HCT116 (cell line): ENCODE results near the gene FGB. TPM values are rescaled to one million over a fixed set of nuclear protein-coding genes. Genes with fewer than 3 reads are reported as not detected.
"Not testable (repeated sequence)": the region's sequence is repeated elsewhere in the genome, so short reads cannot be mapped to it uniquely, and the experiment has no call there.

Experiments used
- ATAC-seq: fragments of 200-7000 bp; cut with Tn5 transposase; 2 replicates; pipeline ENCODE4 v1.9.1; 2020; ENCODE audit warnings: mild to moderate bottlenecking, moderate library complexity
- BruUV-seq: library from RNA; stranded (reverse); fragments of 400-500 nt; replicated peaks from 2 replicates; lab custom pipeline; 2021; lab: Mats Ljungman, UMichigan
- CTCF ChIA-PET: fragments of 300-600 bp; sonication (Branson Sonifier 250); formaldehyde crosslinking; loops from one replicate; lab custom pipeline; 2021; ENCODE audit warnings: antibody characterized with exemption; lab: Charles Lee
- POLR2A ChIA-PET: fragments of 300-600, 350-600 bp; sonication (Branson Sonifier 250); formaldehyde crosslinking; loops from one replicate; lab custom pipeline; 2021; ENCODE audit warnings: antibody characterized with exemption; lab: Charles Lee
- RAD21 ChIA-PET, 2 experiments: fragments of 300-600 bp; sonication (Branson Sonifier 250); formaldehyde crosslinking; loops; one replicate each; lab custom pipeline; 2023; ENCODE audit warnings: low total read pairs in 2 of 2; ENCODE audit not compliant: uncharacterized antibody in 2 of 2, unreplicated experiment in 2 of 2, low non-redundant PET in 1 of 2; lab: Charles Lee
- DNase-seq: peaks from one replicate; pipeline ENCODE4 v3.0.0-alpha.2; 2010; ENCODE audit warnings: low read depth, low spot score
- H2AFZ ChIP-seq: fragments of 200-600 bp; shearing (Covaris generic), sonication (generic); 2 replicates; pipeline ENCODE4 v1.6.1; 2017; ENCODE audit warnings: low read depth, mixed run types, mixed read lengths, antibody characterized with exemption, low read length; ENCODE audit not compliant: poor library complexity, severe bottlenecking
- H3K27ac ChIP-seq: 2 replicates; pipeline ENCODE4 v1.5.1; 2012; ENCODE audit warnings: low read depth, low read length
- H3K27me3 ChIP-seq: fragments of 200-600 bp; sonication (generic); 2 replicates; pipeline ENCODE4 v1.6.1; 2016; ENCODE audit warnings: mixed run types, low read length, mixed read lengths; ENCODE audit not compliant: insufficient read depth
- H3K36me3 ChIP-seq, 2 experiments: fragments of 200-500 bp in 1 of 2; fragments of 200-600 bp in 1 of 2; sonication (Bioruptor generic) in 1 of 2; sonication (generic) in 1 of 2; 2 replicates each; pipeline versions ENCODE4 v1.5.1 to v1.6.1; 2014 to 2016; ENCODE audit warnings: low read length in 2 of 2, inconsistent platforms in 1 of 2, mixed read lengths in 1 of 2, mixed run types in 1 of 2; ENCODE audit not compliant: insufficient read depth in 2 of 2, control insufficient read depth in 1 of 2
- H3K4me1 ChIP-seq, 2 experiments: fragments of 200-600 bp in 1 of 2; sonication (generic) in 1 of 2; 2 replicates each; pipeline versions ENCODE4 v1.5.1 to v1.6.1; 2012 to 2017; ENCODE audit warnings: low read length in 2 of 2, inconsistent platforms in 1 of 2, mild to moderate bottlenecking in 1 of 2, mixed read lengths in 1 of 2, mixed run types in 1 of 2, moderate library complexity in 1 of 2; ENCODE audit not compliant: insufficient read depth in 2 of 2, control insufficient read depth in 1 of 2
- H3K4me2 ChIP-seq: fragments of 200-600 bp; sonication (generic); 2 replicates; pipeline ENCODE4 v1.6.1; 2017; ENCODE audit warnings: mixed run types, low read length, mixed read lengths
- H3K4me3 ChIP-seq, 2 experiments: fragments of 200-600 bp in 1 of 2; sonication (generic) in 1 of 2; replicated peaks in 1 of 2; 2 replicates each; pipeline ENCODE4 v1.5.1; 2011 to 2016; ENCODE audit warnings: low read length in 2 of 2, control low read depth in 1 of 2, low read depth in 1 of 2, mild to moderate bottlenecking in 1 of 2, mixed read lengths in 1 of 2, mixed run types in 1 of 2
- H3K79me2 ChIP-seq: fragments of 200-600 bp; sonication (generic); 2 replicates; pipeline ENCODE4 v1.6.1; 2017; ENCODE audit warnings: mild to moderate bottlenecking, mixed run types, low read length, moderate library complexity, mixed read lengths; ENCODE audit not compliant: insufficient read depth
- H3K9ac ChIP-seq: fragments of 200-600 bp; sonication (generic); 2 replicates; pipeline ENCODE4 v1.6.1; 2016; ENCODE audit warnings: low read length, mixed read lengths
- H3K9me2 ChIP-seq: fragments of 200-600 bp; sonication (generic), shearing (Covaris generic); 2 replicates; pipeline ENCODE4 v1.6.1; 2017; ENCODE audit warnings: mixed run types, mild to moderate bottlenecking, moderate library complexity; ENCODE audit not compliant: insufficient read depth
- H3K9me3 ChIP-seq, 2 experiments: fragments of 200-500 bp in 1 of 2; fragments of 200-600 bp in 1 of 2; sonication (Bioruptor generic) in 1 of 2; sonication (generic) in 1 of 2; 2 replicates each; pipeline ENCODE4 v1.6.1; 2014 to 2017; ENCODE audit warnings: low read length in 2 of 2, mixed read lengths in 2 of 2, inconsistent platforms in 1 of 2, low read depth in 1 of 2, mild to moderate bottlenecking in 1 of 2, mixed run types in 1 of 2, moderate library complexity in 1 of 2; ENCODE audit not compliant: control insufficient read depth in 1 of 2, insufficient read depth in 1 of 2
- H4K20me1 ChIP-seq: fragments of 200-600 bp; sonication (generic), shearing (Covaris generic); 2 replicates; pipeline ENCODE4 v1.6.1; 2017; ENCODE audit warnings: mixed run types, mild to moderate bottlenecking, moderate library complexity; ENCODE audit not compliant: insufficient read depth
- CTCF ChIP-seq, 3 experiments: fragments of 200-600 bp in 1 of 3; sonication (generic) in 1 of 3; IDR thresholded peaks in 2 of 3; conservative IDR thresholded peaks in 1 of 3; 2 replicates each; pipeline ENCODE4 v1.5.1; 2012 to 2017; ENCODE audit warnings: low read depth in 2 of 3, low read length in 2 of 3, antibody characterized with exemption in 1 of 3, borderline replicate concordance in 1 of 3, control low read depth in 1 of 3, mild to moderate bottlenecking in 1 of 3, mixed read lengths in 1 of 3, mixed run types in 1 of 3, moderate library complexity in 1 of 3; ENCODE audit not compliant: insufficient read depth in 1 of 3
- JUND ChIP-seq: IDR thresholded peaks from 2 replicates; pipeline ENCODE4 v1.6.1; 2012
- POLR2A ChIP-seq: IDR thresholded peaks from 2 replicates; pipeline ENCODE4 v1.7.0; 2011; ENCODE audit warnings: borderline replicate concordance; ENCODE audit not compliant: insufficient read depth, insufficient read length; ENCODE audit errors: extremely low read depth
- REST ChIP-seq: IDR thresholded peaks from 2 replicates; pipeline ENCODE4 v1.6.1; 2012; ENCODE audit warnings: low read depth
- SIN3A ChIP-seq: IDR thresholded peaks from 2 replicates; pipeline ENCODE4 v1.6.1; 2012; ENCODE audit warnings: low read depth
- YY1 ChIP-seq: IDR thresholded peaks from 2 replicates; pipeline ENCODE4 v1.6.1; 2011; ENCODE audit warnings: low read length, low read depth, moderate library complexity, mild to moderate bottlenecking; ENCODE audit not compliant: insufficient replicate concordance; ENCODE audit errors: extremely low read depth
- ZFX ChIP-seq: fragments of 450-650 bp; IDR thresholded peaks from 2 replicates; pipeline ENCODE4 v1.6.1; 2017
- ZNF274 ChIP-seq: fragments of 200-500 bp; sonication (Bioruptor generic); IDR thresholded peaks from 2 replicates; pipeline ENCODE4 v1.6.1; 2014; ENCODE audit warnings: mild to moderate bottlenecking, low read depth, low read length, inconsistent platforms
- intact Hi-C: fragments of 100-400 bp; cut with micrococcal nuclease; formaldehyde crosslinking; loops from 2 replicates; pipeline ENCODE4 v1.10.0; 2022
- total RNA-seq: library from RNA; stranded (reverse); gene quantifications from one replicate; pipeline ENCODE4 v1.2.1, GENCODE V29; 2021; ENCODE audit not compliant: unreplicated experiment

Gene FGB
- total RNA-seq, 1 experiment from 2014 or later: 2.0 TPM

GRCh38 chr4:154595807-154596206 lies 33.0 kb downstream of the FGB start:
- Histone ChIP-seq H3K4me1 (no peaks in the 10 kb centered on the region), H3K27me3 (no peaks in the 10 kb centered on the region), H3K36me3 (no peaks in the 10 kb centered on the region), H3K9ac (no peak overlapping the region), H2AFZ (no peak overlapping the region), H4K20me1 (no peaks in the 10 kb centered on the region), H3K4me2 (no peak overlapping the region), H3K27ac (no peak overlapping the region), H3K9me3 (no peaks in the 10 kb centered on the region), H3K4me3 (no peak overlapping the region), H3K9me2 (no peaks in the 10 kb centered on the region), H3K79me2 (no peaks in the 10 kb centered on the region)
- DNase-seq (no peak), ATAC-seq (no peak)
- ChIA-PET CTCF (interaction anchor here (1.1 to 2.2 kb wide), 3 partner anchors 13 to 36 kb away, joined by 3 to 6 read pairs (median 3); no protein-coding TSS in a partner anchor), POLR2A (no interaction called here), RAD21 (no interaction called here)
- TF ChIP-seq POLR2A: no peak
- no peak for TF ChIP-seq ZNF274
- TF ChIP-seq JUND: no peak
- TF ChIP-seq REST: no peak
- TF ChIP-seq ZFX: no peak
- no peak for TF ChIP-seq CTCF (IDR thresholded peaks at IDR 0.05 in 2 of 3, conservative IDR thresholded peaks at IDR 0.05 in 1 of 3; ENCODE audit: borderline replicate concordance in 1 of 3, insufficient read depth in 1 of 3, low read depth in 2 of 3, low read length in 2 of 3)
- no peak for TF ChIP-seq YY1
- TF ChIP-seq SIN3A: no peak
- no TSS peak for BruUV-seq
- intact Hi-C loops: no loop called here

GRCh38 chr4:154597281-154597680 lies 34.5 kb downstream of the FGB start:
- H3K9me3 ChIP-seq, H3K4me3 ChIP-seq, H3K27ac ChIP-seq, H3K27me3 ChIP-seq, DNase-seq, intact Hi-C loops, H3K4me1 ChIP-seq, H2AFZ ChIP-seq, BruUV-seq, H3K9me2 ChIP-seq, H3K4me2 ChIP-seq, H3K36me3 ChIP-seq, POLR2A ChIA-PET, H3K79me2 ChIP-seq, ATAC-seq, H3K9ac ChIP-seq, RAD21 ChIA-PET, H4K20me1 ChIP-seq: not testable (repeated sequence)
- CTCF ChIA-PET: interaction anchor here (1.6 kb wide), 1 partner anchor 21 kb away, joined by 5 read pairs; no protein-coding TSS in a partner anchor
